HL-60 (cell line): ENCODE results near the gene TRAPPC1.

Source experiments
- POLR2AphosphoS5 ChIP-seq: IDR thresholded peaks from 2 replicates; pipeline ENCODE4 v1.6.1; 2012; ENCODE audit warnings: low read depth
- REST ChIP-seq: IDR thresholded peaks from 2 replicates; pipeline ENCODE4 v1.6.1; 2012; ENCODE audit warnings: low read depth; ENCODE audit not compliant: insufficient replicate concordance
- TF ChIP-seq, protein P1 (sequence below): IDR thresholded peaks from one replicate; pipeline ENCODE4 v1.5.1; 2011; ENCODE audit warnings: low read length, control low read depth, inconsistent platforms; ENCODE audit not compliant: insufficient read depth

- TF ChIP-seq, protein P1, sequence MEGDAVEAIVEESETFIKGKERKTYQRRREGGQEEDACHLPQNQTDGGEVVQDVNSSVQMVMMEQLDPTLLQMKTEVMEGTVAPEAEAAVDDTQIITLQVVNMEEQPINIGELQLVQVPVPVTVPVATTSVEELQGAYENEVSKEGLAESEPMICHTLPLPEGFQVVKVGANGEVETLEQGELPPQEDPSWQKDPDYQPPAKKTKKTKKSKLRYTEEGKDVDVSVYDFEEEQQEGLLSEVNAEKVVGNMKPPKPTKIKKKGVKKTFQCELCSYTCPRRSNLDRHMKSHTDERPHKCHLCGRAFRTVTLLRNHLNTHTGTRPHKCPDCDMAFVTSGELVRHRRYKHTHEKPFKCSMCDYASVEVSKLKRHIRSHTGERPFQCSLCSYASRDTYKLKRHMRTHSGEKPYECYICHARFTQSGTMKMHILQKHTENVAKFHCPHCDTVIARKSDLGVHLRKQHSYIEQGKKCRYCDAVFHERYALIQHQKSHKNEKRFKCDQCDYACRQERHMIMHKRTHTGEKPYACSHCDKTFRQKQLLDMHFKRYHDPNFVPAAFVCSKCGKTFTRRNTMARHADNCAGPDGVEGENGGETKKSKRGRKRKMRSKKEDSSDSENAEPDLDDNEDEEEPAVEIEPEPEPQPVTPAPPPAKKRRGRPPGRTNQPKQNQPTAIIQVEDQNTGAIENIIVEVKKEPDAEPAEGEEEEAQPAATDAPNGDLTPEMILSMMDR = no peak
- TF ChIP-seq REST (no peak), POLR2AphosphoS5 (no peak)
Measured at GRCh38 chr17:7940034-7940433, 8.3 kb upstream of the TRAPPC1 start.
